Tibial nerve (tissue), 3 donors: ENCODE results near the gene CD247.

Experiments used
- CTCF ChIP-seq, 5 experiments: fragments of 200-600 bp in 3 of 5; fragments of 450-650 bp in 2 of 5; sonication (generic) in 3 of 5; IDR thresholded peaks; one replicate each; pipeline ENCODE4 v1.5.1; 2016 to 2019; ENCODE audit warnings: antibody characterized with exemption in 5 of 5, mild to moderate bottlenecking in 3 of 5, moderate library complexity in 2 of 5
- POLR2A ChIP-seq, 2 donors: fragments of 450-650 bp; IDR thresholded peaks; one replicate each; pipeline ENCODE4 v1.6.1; 2017; ENCODE audit warnings: antibody characterized with exemption in 2 of 2, mild to moderate bottlenecking in 2 of 2, moderate library complexity in 2 of 2

- TF ChIP-seq CTCF (IDR thresholded peaks at IDR 0.05) (no peak), POLR2A (IDR thresholded peaks at IDR 0.05) (no peak)
Measured at GRCh38 chr1:167443757-167444156, 74.6 kb downstream of the CD247 start.
